HepG2 (cell line): ENCODE results near the gene CTDNEP1. TPM values are rescaled to one million over a fixed set of nuclear protein-coding genes. Genes with fewer than 3 reads are reported as not detected.
A peak's percentile ranks its signal among the peaks of the same experiment; 100 is the strongest.

Experiments used
- ARID5B ChIP-seq: IDR thresholded peaks from 2 replicates; pipeline ENCODE4 v1.4.0; 2020; ENCODE audit warnings: mild to moderate bottlenecking, missing genetic modification reagents
- ETV5 ChIP-seq: IDR thresholded peaks from 2 replicates; pipeline ENCODE4 v1.6.1; 2018; ENCODE audit warnings: missing biosample characterization, missing genetic modification reagents, inconsistent platforms, borderline replicate concordance
- GABPA ChIP-seq, 2 experiments: IDR thresholded peaks; 2 replicates each; pipeline ENCODE4 v1.6.1; 2011 to 2016; ENCODE audit warnings: low read depth in 2 of 2, low read length in 1 of 2, missing biosample characterization in 1 of 2, missing genetic modification characterization in 1 of 2
- KLF11 ChIP-seq: IDR thresholded peaks from 2 replicates; pipeline ENCODE4 v1.6.1; 2016; ENCODE audit warnings: missing compliant biosample characterization
- MEIS2 ChIP-seq: sonication (generic); formaldehyde crosslinking; IDR thresholded peaks from 2 replicates; pipeline ENCODE4 v1.9.0; 2021; ENCODE audit warnings: mild to moderate bottlenecking, missing genetic modification reagents
- NCOR1 ChIP-seq: fragments of 200-600 bp; sonication (generic); IDR thresholded peaks from 2 replicates; pipeline ENCODE4 v1.7.0; 2017; ENCODE audit warnings: antibody characterized with exemption, low read length, borderline replicate concordance
- PHF8 ChIP-seq: sonication (generic); formaldehyde crosslinking; IDR thresholded peaks from 2 replicates; pipeline ENCODE4 v1.5.0; 2020; ENCODE audit warnings: missing genetic modification reagents
- PRDM10 ChIP-seq: sonication (generic); formaldehyde crosslinking; IDR thresholded peaks from 2 replicates; pipeline ENCODE4 v1.4.0; 2020; ENCODE audit warnings: low read depth, missing genetic modification reagents
- REST ChIP-seq, 2 experiments: IDR thresholded peaks; 2 replicates each; pipeline ENCODE4 v1.6.1; 2011 to 2012; ENCODE audit warnings: low read length in 2 of 2, borderline replicate concordance in 1 of 2, low read depth in 1 of 2, mild to moderate bottlenecking in 1 of 2, moderate library complexity in 1 of 2
- RFX3 ChIP-seq: IDR thresholded peaks from 2 replicates; pipeline ENCODE4 v1.6.1; 2016; ENCODE audit warnings: missing biosample characterization, missing genetic modification reagents
- SP5 ChIP-seq: IDR thresholded peaks from 2 replicates; pipeline ENCODE4 v1.6.1; 2016; ENCODE audit warnings: low read depth, borderline replicate concordance
- SUZ12 ChIP-seq: fragments of 150-350 bp; IDR thresholded peaks from 2 replicates; pipeline ENCODE4 v1.6.1; 2014; ENCODE audit warnings: low read depth, low read length
- THAP7 ChIP-seq: sonication (generic); formaldehyde crosslinking; IDR thresholded peaks from 2 replicates; pipeline ENCODE4 v1.8.1; 2023; ENCODE audit warnings: mild to moderate bottlenecking, missing genetic modification reagents
- ZNF552 ChIP-seq: sonication (generic); formaldehyde crosslinking; IDR thresholded peaks from 2 replicates; pipeline ENCODE4 v1.9.0; 2022; ENCODE audit warnings: missing genetic modification reagents, mild to moderate bottlenecking, borderline replicate concordance
- ZNF709 ChIP-seq: sonication (generic); formaldehyde crosslinking; IDR thresholded peaks from 2 replicates; pipeline ENCODE4 v1.5.0; 2020; ENCODE audit warnings: mild to moderate bottlenecking, missing genetic modification reagents
- ZNF761 ChIP-seq: sonication (generic); formaldehyde crosslinking; conservative IDR thresholded peaks from 2 replicates; pipeline ENCODE4 v1.4.0; 2020; ENCODE audit warnings: mild to moderate bottlenecking, missing genetic modification reagents
- polyA plus RNA-seq, 8 experiments: library from polyadenylated mRNA; depleted of rRNA in 3 of 8; stranded (reverse) in 7 of 8; unstranded in 1 of 8; fragments of >200 nt; fragmentation: Illumina TruSeq in 4 of 8; extraction: Trizol in 4 of 8; gene quantifications; 2 replicates each; pipeline versions ENCODE4 v1.2.1 to v1.2.3, GENCODE V29; 2011 to 2016; ENCODE audit warnings: low read depth in 4 of 8, missing spikeins in 1 of 8, mixed read lengths in 1 of 8; ENCODE audit not compliant: insufficient read depth in 1 of 8
- total RNA-seq, 5 experiments: library from RNA; depleted of rRNA; stranded (reverse); fragments of >200 nt; fragmentation: Illumina TruSeq; extraction: Trizol; gene quantifications; 2 replicates each; pipeline ENCODE4 v1.2.3, GENCODE V29; 2016; ENCODE audit warnings: low read depth in 1 of 5

CTDNEP1 gene
- total and polyA plus RNA-seq, 2 of the 13 experiments (the other 11 are each of a cell fraction or from before 2014, with no cell fraction given), result 19.8 to 118 TPM

- TF ChIP-seq SP5 (peak; percentile 96), REST (IDR thresholded peaks at IDR 0.05; ENCODE audit: borderline replicate concordance in 1 of 2, low read depth in 1 of 2, low read length in 2 of 2) (peak in 1 of 2 experiments; percentile 38; a peak in 1 of 4 replicates), PRDM10 (0 out of 2 replicates have a peak, but pooled peaks have one; percentile 32), THAP7 (CRISPR knock-in tag) (no peak), ETV5 (CRISPR knock-in tag) (peak; percentile 51; the same call in 1 of the 2 replicates), MEIS2 (CRISPR knock-in tag) (peak; percentile 51; the same call in 1 of the 2 replicates), GABPA (IDR thresholded peaks at IDR 0.05; ENCODE audit: low read depth, low read length) (peak; percentile 23; the same call in 1 of the 2 replicates), GABPA (CRISPR knock-in tag; IDR thresholded peaks at IDR 0.05; ENCODE audit: low read depth) (peak; percentile 73), KLF11 (CRISPR knock-in tag) (0 out of 2 replicates have a peak, but pooled peaks have one; percentile 31), ZNF552 (CRISPR knock-in tag) (no peak), RFX3 (CRISPR knock-in tag) (no peak; the same call in 1 of the 2 replicates), PHF8 (CRISPR knock-in tag) (peak; percentile 28; the same call in 1 of the 2 replicates), ZNF709 (CRISPR knock-in tag) (peak; percentile 36; the same call in 1 of the 2 replicates), NCOR1 (peak; percentile 66; the same call in 1 of the 2 replicates), SUZ12 (no peak), ARID5B (peak; percentile 76), ZNF761 (CRISPR knock-in tag) (no peak; the same call in 1 of the 2 replicates)
Observed at GRCh38 chr17:7242717-7243452, 8.6 kb downstream of the CTDNEP1 start (continued).
